Ramos (cell line): ENCODE measurements around the gene METTL21C.

Experiments
- in situ Hi-C: fragments of 300-500 bp; cut with MboI; formaldehyde crosslinking; loops from one replicate; pipeline ENCODE4 v1.14.3; 2022; ENCODE audit warnings: low sequenced_read_pairs; ENCODE audit not compliant: unreplicated experiment

The METTL21C gene

DNA sequence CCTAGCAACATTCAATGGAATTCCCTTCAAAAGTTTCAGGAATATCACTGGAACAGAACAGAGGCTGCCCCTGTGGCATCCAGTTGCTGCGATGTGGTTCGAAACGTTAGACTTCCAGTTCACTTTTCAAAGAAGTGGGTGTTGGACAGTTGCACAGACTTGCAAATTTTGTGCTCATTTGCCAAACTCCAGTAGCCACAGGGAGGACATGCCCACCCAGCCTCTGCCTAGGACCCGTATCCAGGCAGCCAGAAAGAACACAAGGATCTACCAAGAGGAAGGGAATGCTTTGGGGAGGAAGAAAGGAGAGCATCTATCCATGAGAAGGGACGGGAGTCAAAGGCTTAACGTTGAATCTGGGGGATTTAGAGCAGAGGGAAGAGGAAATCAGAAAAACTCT lies at the start of gene METTL21C:
Gene METTL21C, minus strand, starts transcription at position 108 of the 400 bp plus-strand sequence. CDS start 546 bp downstream, outside the sequence.
- in situ Hi-C loops = no loop called here

GRCh38 chr13:102742506-102742905 lies 47.7 kb upstream of the METTL21C start:
- in situ Hi-C loops = no loop called here

GRCh38 chr13:102742101-102742500 lies 47.3 kb upstream of the METTL21C start:
- in situ Hi-C loops = no loop called here

- in situ Hi-C loops = no loop called here
Measured at GRCh38 chr13:102729560-102730270, 34.9 kb upstream of the METTL21C start.

DNA sequence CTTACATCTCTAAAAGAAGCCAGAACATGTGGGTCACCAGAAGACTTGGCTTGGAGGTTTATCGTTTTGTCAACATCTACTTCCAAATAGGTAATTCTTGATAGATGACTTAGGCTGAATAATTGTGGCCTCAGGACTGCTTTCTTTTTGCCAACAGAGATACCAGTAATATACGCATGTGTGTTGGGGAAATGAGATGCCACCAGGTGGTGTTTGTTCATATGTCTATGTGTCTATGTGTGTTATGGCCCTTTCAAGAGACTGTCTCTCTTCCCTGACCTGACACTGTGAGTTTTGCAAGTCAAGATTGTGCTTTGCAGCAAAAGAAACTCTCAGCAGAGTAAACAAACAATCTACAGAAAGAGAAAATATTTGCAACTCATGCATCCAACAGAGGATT lies 31.6 kb upstream of the METTL21C start:
- in situ Hi-C loops = no loop called here

DNA sequence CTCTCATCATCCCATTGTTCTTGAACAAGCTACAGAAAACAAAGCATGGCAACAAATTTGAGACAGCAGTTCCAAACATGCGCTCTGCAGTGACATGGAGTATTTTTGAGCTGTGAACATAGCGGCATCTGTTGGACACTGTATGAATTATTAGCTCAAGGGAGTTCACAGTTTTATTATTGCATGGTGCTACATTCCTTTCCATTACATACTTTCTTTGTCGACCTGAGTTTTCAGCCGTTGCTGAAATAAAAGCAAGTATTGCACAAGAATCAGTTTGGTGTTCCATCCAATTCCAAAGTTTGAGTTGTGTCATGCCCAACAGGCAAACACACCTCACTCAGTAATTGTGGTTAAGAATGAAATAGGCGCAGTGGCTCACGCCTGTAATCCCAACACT lies 30.1 kb upstream of the METTL21C start:
- in situ Hi-C loops = no loop called here

DNA sequence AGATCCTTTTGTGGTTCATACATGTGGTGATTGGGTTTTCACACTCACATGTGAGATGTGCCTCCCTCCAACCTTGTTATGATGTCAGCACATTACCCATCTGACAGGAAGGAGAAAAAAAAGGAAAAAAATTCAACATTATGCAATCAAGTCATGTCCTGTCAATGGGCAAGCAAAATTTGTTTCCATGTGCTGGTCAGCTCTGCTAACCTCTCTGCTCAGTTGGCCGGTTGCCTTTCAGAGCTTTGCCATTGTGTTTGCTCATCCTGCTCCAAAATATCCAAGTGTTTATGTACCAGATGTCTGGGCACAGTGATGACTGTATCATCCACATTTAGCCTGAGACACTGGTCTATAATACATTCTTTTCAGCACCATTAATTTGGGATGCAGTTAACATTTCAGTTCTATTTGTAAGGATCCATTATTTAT lies 27.0 kb upstream of the METTL21C start:
- in situ Hi-C loops = no loop called here

DNA sequence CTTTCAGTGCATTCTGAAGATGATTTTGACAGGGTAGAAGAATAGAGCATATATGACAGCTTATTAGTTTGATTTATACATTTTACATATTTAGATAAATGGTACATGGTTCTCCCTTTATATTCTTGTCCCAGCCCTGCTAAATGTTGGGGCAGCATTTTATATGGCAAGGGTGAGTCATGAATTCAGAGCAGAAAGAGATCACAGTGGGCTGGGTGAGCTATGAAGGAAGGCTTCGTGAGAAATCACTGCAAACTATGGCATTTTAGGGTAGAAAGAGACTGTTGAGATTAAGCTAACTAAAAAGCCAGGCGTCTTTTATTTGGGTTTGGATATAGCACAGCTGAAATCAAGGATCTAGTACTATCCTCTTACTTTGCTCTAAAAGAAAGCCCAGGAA lies 23.9 kb upstream of the METTL21C start:
- in situ Hi-C loops = no loop called here

GRCh38 chr13:102715447-102715846 lies 20.6 kb upstream of the METTL21C start:
- in situ Hi-C loops = no loop called here

- in situ Hi-C loops = no loop called here
Measured at GRCh38 chr13:102710261-102710679, 15.4 kb upstream of the METTL21C start.

- in situ Hi-C loops = no loop called here
Measured at GRCh38 chr13:102709536-102709935, 14.7 kb upstream of the METTL21C start.

DNA sequence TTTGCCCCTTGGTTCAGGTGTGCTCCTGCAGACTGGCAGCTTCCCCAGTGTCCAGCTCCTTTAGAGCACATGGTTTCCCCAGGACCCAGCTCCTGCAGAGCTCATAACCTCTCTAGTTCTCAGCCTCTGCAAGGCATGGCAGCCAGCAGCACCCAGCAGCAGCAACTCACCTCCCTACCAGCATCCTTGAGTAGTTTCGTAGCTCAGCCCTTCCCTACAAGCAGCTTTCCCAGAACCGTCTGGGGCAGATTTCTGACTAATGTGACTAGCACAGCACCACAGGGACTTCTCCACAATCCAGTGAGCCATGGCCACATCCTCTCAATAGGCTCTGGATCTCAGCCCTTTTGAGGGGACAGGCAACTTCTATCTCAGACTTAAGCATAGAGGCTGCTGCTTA lies 14.1 kb upstream of the METTL21C start:
- in situ Hi-C loops = no loop called here

DNA sequence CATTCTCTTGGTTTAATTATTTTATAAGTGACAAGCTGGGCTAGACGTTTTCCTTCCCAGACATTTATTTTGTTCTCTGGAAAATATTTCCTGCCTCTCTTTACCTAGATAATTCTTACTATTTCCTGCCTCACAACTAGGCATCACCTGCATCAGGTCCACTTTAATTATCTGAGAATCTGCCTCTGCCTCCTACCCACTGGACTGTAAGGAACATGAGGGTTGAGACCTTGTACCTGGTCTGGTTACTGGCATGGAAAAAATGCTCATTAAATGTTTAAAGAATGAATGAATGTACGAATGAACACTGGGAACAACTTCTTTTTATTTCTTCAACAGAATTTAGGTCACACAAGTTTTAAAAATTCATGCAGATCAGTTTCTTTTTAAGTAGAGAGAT lies 13.4 kb upstream of the METTL21C start:
- in situ Hi-C loops = no loop called here

DNA sequence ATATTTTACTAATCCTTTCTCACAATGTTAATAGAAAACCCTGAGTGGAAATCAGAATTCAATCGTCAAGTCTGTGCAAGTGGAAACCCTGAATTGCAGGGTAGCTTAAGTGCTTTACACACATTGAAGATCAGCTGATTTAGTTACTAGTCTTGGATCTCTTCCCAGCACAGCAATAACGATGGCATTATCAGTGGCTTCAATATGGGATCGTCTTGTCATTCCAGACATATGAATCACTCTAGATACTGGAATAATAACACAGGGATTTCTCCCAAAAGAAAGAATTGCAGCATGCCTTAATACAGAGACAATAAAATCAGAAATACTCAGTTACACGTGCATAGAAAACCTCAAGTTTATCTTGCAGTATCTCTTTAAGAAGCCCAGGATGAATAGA lies 12.6 kb upstream of the METTL21C start:
- in situ Hi-C loops = no loop called here

DNA sequence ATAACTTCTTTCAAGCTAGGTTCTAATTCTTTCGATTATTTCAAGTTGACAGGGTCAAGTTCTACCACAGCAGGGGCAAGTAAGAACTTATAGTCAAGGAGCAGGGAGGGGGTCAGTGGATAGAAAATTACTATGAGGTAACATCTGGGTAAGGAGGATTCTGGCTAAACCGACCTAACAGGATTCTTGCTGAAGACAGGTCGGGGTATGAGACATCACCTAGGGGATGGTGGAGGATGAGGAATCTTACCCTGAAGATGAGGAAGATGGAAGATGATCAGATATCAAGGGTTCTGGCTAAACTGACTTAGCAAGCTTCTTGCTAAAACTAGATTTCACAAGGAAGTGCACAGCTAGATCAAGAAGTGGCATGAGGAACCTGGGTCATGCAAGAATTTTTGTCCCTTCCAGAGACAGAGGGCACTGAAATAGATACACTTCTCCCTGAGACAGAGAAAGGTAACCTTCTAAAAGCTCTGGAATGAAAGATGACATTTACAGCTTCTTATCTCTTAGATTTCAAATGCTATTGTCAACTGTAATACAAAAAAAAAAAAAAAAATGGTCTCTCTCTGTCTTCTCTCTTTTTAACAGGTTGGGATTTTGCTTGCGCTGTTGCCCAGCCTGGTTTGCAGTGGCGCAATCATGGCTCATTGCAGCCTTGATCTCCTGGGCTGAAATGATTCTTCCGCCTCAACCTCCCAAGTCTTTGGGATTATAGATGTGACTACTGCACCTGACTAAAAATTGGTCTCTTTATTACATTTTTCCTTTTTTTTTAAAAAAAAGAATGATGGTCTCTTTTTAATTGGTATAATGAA lies 9.6 kb upstream of the METTL21C start:
- in situ Hi-C loops = no loop called here

GRCh38 chr13:102703726-102704035 lies 8.8 kb upstream of the METTL21C start:
- in situ Hi-C loops = no loop called here

- in situ Hi-C loops = no loop called here
Measured at GRCh38 chr13:102702965-102703725, 8.3 kb upstream of the METTL21C start.

- in situ Hi-C loops = no loop called here
Measured at GRCh38 chr13:102701331-102701730, 6.5 kb upstream of the METTL21C start.

DNA sequence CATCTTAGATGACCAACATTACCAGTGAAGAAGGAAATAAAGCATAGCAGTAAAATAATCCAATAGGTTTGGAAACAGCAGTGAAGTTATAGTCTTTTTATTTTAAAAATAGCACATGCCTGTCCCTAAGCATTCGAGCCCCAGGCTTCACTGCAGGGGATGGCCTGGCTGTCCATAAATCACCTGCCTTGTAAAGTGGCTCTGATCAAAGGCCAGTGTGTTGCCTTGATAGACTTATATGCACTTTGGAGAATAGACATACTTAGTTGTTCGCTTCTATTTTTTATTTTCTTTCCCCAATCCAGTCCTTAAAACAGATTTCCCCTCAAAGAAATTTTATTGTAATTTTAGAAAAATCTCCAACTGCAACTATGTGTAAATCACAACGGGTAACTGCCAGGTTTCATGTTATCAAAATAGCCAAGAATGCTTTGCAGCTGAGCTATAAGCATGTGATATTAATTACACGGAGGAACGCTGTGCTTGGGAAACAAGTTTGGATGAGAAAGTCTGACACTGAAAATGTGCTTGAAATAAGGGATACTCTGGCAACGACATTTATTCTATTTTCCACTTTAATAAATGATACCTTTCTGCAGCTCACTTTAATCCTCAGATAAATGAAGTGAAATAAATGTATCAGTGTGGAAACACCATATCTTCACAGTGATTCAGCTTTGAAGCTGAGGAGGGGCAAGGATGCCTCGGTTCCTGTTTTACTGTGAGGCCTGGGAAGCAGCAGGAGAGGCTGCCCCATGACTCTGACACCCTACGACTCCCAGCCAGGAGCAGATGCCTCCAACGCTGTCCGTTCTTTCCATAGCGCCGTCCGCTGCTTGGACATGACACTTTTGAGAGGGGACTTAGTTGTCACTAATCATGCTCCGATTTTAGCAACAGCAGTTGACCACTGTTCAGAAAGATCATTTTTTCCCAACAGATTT lies 5.5 kb upstream of the METTL21C start:
- in situ Hi-C loops = no loop called here

GRCh38 chr13:102699504-102699903 lies 4.7 kb upstream of the METTL21C start:
- in situ Hi-C loops = no loop called here
